ENCODE results near the gene GP1BB. TPM values are rescaled to one million over a fixed set of nuclear protein-coding genes. Genes with fewer than 3 reads are reported as not detected.

The GP1BB gene
- total and polyA plus RNA-seq, 2 of the 13 experiments (the other 11 are each of a cell fraction or from before 2014, with no cell fraction given): not detected

GRCh38 chr22:19730655-19731360, 7.5 kb downstream of the GP1BB start (continued):
- TF ChIP-seq DRAP1 (CRISPR knock-in tag; IDR thresholded peaks at IDR 0.05) (0 out of 2 replicates have a peak, but pooled peaks have one; percentile 14), FOXP1 (IDR thresholded peaks at IDR 0.05) (peak; percentile 66), FOXP1 (CRISPR knock-in tag; IDR thresholded peaks at IDR 0.05) (peak; percentile 97), ZMAT3 (CRISPR knock-in tag; conservative IDR thresholded peaks at IDR 0.05) (0 out of 2 replicates have a peak, but pooled peaks have one; percentile 22), ZNF280D (CRISPR knock-in tag; IDR thresholded peaks at IDR 0.05) (peak; percentile 61; the same call in 1 of the 2 replicates), ZBTB34 (CRISPR knock-in tag; IDR thresholded peaks at IDR 0.05) (no peak), MXD3 (CRISPR knock-in tag; IDR thresholded peaks at IDR 0.05) (peak; percentile 47; the same call in 1 of the 2 replicates), DZIP1 (CRISPR knock-in tag; IDR thresholded peaks at IDR 0.05) (0 out of 2 replicates have a peak, but pooled peaks have one; percentile 57), SNAPC4 (CRISPR knock-in tag; IDR thresholded peaks at IDR 0.05) (0 out of 2 replicates have a peak, but pooled peaks have one; percentile 60), TARDBP (CRISPR knock-in tag; IDR thresholded peaks at IDR 0.05) (peak; percentile 46; the same call in 1 of the 2 replicates), GLMP (CRISPR knock-in tag; IDR thresholded peaks at IDR 0.05; ENCODE audit: borderline replicate concordance) (no peak), NFYB (CRISPR knock-in tag; IDR thresholded peaks at IDR 0.05) (no peak)

Measured in HepG2 (cell line).